Activated CD8-positive, alpha-beta T cell treated with anti-CD3 and anti-CD28 coated beads, Interleukin-2, amount 10 ng/mL, durations not matched to agents 7 days and 5 days (primary cell): Measurements from ENCODE around the gene PRKAG2. TPM values are rescaled to one million over a fixed set of nuclear protein-coding genes. Genes with fewer than 3 reads are reported as not detected.

Experiments
- ATAC-seq: fragments of 150-1000 bp; cut with Tn5 transposase; one replicate; pipeline ENCODE4 v1.10.0; 2021; ENCODE audit warnings: moderate library complexity
- CTCF ChIA-PET: fragments of 350-600 bp; sonication (Branson Sonifier 250); formaldehyde crosslinking; loops from one replicate; lab custom pipeline; 2021; ENCODE audit warnings: antibody characterized with exemption; lab: Charles Lee
- POLR2A ChIA-PET: fragments of 350-600 bp; sonication (Branson Sonifier 250); formaldehyde crosslinking; loops from one replicate; lab custom pipeline; 2021; ENCODE audit warnings: antibody characterized with exemption; lab: Charles Lee
- DNase-seq: peaks from one replicate; pipeline ENCODE4 v3.0.0-alpha.2; 2020
- H3K27ac Mint-ChIP-seq: one replicate; pipeline ENCODE4 v1.8.0; 2021; ENCODE audit warnings: mild to moderate bottlenecking, mixed read lengths
- H3K27me3 Mint-ChIP-seq: one replicate; pipeline ENCODE4 v1.8.0; 2021; ENCODE audit warnings: low read depth, mixed read lengths
- H3K36me3 Mint-ChIP-seq: one replicate; pipeline ENCODE4 v1.8.0; 2021; ENCODE audit warnings: low read depth, mixed read lengths
- H3K4me1 Mint-ChIP-seq: one replicate; pipeline ENCODE4 v1.8.0; 2021; ENCODE audit warnings: low read depth, mixed read lengths
- H3K4me3 Mint-ChIP-seq: one replicate; pipeline ENCODE4 v1.8.0; 2021; ENCODE audit warnings: mild to moderate bottlenecking, mixed read lengths
- H3K9me3 Mint-ChIP-seq: one replicate; pipeline ENCODE4 v1.8.0; 2022; ENCODE audit warnings: mixed read lengths; ENCODE audit not compliant: insufficient read depth
- total RNA-seq, 2 experiments: library from RNA; stranded (reverse); gene quantifications; one replicate each; pipeline ENCODE4 v1.2.3, GENCODE V29; 2021

Gene PRKAG2
- total RNA-seq, 2 experiments from 2014 or later = 23.6 to 28.3 TPM

DNA sequence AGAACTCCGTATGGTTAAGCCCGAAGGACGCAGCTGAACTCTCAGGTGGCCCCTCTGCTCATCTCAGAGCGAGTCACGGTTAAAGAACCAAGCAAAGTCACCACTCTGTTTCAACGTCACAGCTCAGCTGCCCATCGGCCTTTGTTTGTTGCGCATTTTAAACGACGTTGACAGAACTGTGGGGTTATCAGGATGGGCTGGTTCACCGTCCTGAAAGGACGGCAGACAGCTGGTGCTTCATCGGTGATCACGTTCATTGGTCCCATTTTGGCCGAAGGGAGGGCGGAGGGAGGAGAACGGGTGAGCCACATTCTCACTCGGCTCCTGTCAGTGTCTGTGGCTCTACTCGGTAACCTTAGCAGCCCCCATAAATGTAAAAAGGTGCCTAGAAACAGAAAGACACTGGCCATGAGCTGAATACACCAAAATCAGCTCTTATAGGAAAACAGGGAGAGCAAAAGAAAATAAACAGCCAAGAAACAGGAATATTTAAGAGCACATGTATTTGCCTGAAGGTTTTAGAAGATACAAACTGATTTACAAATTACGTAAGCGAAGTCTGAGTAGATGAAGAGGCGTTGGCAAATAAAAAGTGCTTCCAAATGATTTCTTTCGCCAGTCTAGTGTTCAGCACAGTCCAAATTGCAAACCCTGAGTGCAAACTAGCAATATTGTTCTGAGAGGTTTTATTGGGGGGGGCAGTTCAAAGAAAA is 8.4 kb downstream of the PRKAG2 start:
- no peaks in the 10 kb centered on the region for H3K9me3 Mint-ChIP-seq
- no peaks in the 10 kb centered on the region for H3K27me3 Mint-ChIP-seq
- H3K4me3 Mint-ChIP-seq = no peak overlapping the region
- no peak overlapping the region for H3K27ac Mint-ChIP-seq
- POLR2A ChIA-PET = no interaction called here
- DNase-seq = no peak
- H3K36me3 Mint-ChIP-seq = no peaks in the 10 kb centered on the region
- no peak for ATAC-seq
- CTCF ChIA-PET = no interaction called here
- no peaks in the 10 kb centered on the region for H3K4me1 Mint-ChIP-seq

DNA sequence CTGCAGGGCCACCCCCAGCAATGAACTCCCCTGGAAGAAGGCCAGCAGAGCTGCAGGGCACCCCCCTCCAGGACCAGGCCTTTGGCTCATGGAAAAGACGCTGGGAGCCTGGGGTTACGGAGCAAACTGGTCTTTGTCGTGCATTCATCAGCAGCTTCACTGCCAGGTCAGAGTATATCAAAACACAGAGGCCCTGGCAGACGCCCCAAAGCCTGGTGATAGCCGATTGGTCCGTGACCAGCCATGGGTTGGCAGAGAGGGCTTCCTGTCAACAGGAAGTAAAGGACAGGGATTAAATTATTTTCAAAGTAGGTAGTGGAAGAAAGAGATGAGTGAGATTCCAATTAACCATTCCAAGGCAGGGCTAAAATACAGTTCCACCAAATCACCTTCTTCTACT is 9.0 kb downstream of the PRKAG2 start:
- POLR2A ChIA-PET = no interaction called here
- CTCF ChIA-PET = no interaction called here
- no peak for ATAC-seq
- Mint-ChIP-seq H3K27ac (no peak overlapping the region), H3K4me3 (no peak overlapping the region), H3K27me3 (no peaks in the 10 kb centered on the region), H3K36me3 (no peaks in the 10 kb centered on the region), H3K9me3 (no peaks in the 10 kb centered on the region), H3K4me1 (no peaks in the 10 kb centered on the region)
- no peak for DNase-seq

DNA sequence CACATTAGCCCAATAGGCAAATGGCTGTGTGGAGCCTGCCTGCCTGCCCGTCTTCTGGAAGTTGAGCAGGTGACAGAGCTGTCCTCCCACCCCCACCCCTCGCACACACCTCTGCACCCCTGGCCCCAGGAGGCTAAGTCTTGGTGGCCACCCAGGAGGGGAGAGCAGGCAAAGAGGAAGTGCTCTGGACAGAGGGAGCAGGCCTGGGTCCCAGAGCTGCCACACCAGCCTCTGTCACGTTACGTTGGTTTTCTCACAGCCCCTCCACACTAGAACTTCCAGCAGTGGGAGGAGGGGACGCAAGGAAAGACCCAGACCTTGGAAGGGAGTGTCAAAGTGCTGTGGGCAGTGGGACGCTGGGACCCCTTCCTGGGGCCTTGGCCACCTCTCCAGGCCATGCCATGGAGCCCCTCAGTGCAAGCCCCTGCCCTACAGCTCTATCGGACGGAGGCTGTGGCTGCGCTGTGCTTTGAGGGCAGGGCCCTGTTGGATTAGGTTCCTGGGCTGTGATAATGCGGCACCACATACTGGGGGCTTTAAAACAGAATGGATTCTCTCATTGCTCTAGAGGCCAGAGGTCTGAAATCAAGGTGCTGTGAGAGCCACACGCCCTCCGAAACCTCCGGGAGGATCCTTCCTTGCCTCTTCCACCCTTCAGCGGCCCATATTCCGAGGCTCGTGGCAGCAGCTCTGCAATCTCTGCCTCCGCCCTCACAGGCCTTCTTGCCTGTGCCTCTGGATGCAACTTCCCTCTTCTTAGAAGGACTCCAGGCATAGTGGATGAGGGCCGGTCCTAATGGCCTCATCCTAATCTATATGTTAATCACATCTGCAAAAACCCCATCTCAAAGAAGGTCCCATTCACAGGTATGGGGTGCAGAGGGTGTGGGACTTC is 9.9 kb downstream of the PRKAG2 start:
- no peak overlapping the region for H3K27ac Mint-ChIP-seq
- no peaks in the 10 kb centered on the region for H3K27me3 Mint-ChIP-seq
- H3K9me3 Mint-ChIP-seq = no peaks in the 10 kb centered on the region
- H3K4me1 Mint-ChIP-seq = no peaks in the 10 kb centered on the region
- H3K36me3 Mint-ChIP-seq = no peaks in the 10 kb centered on the region
- no peak overlapping the region for H3K4me3 Mint-ChIP-seq
- CTCF ChIA-PET = no interaction called here
- POLR2A ChIA-PET = no interaction called here
- DNase-seq = no peak
- ATAC-seq = no peak

- Mint-ChIP-seq H3K4me3 (no peak overlapping the region), H3K4me1 (no peaks in the 10 kb centered on the region), H3K36me3 (no peaks in the 10 kb centered on the region), H3K27ac (no peak overlapping the region), H3K9me3 (no peaks in the 10 kb centered on the region), H3K27me3 (no peaks in the 10 kb centered on the region)
- ChIA-PET POLR2A (no interaction called here), CTCF (no interaction called here)
- ATAC-seq (no peak), DNase-seq (no peak)
Measured at GRCh38 chr7:151866028-151866427, 10.9 kb downstream of the PRKAG2 start.

DNA sequence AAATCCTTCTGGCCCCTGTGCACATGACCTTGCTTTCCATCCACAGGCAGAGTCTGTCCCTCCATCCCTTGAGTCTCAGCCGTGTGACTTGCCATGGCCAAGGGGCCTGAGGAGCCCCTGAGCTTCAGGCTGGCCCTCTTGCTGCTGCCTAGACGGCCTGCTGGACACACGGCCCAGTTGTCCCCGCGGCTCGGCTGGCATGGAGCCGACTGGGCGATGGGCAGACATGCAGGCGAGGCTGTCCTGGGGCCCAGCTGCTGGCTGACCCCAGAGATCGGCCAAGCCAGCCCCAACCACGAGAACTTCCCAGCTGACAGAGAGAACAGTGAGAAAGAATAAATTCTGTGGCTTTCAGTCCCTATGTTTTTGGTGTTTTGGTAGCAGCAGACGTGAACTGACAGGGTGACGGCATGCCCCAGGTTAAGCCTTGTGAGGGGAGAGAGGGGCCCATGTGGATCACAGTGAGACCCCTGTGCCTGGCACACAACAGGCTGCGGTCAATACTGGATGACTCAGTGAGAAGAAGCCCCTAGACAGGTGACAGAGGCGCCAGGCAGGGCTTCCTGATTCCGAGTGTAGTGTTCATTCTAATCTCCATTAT is 11.7 kb downstream of the PRKAG2 start:
- no peak for DNase-seq
- Mint-ChIP-seq H3K9me3 (no peaks in the 10 kb centered on the region), H3K27me3 (no peaks in the 10 kb centered on the region), H3K4me3 (no peak overlapping the region), H3K4me1 (no peaks in the 10 kb centered on the region), H3K36me3 (no peaks in the 10 kb centered on the region), H3K27ac (no peak overlapping the region)
- CTCF ChIA-PET = no interaction called here
- ATAC-seq = no peak
- POLR2A ChIA-PET = no interaction called here

DNA sequence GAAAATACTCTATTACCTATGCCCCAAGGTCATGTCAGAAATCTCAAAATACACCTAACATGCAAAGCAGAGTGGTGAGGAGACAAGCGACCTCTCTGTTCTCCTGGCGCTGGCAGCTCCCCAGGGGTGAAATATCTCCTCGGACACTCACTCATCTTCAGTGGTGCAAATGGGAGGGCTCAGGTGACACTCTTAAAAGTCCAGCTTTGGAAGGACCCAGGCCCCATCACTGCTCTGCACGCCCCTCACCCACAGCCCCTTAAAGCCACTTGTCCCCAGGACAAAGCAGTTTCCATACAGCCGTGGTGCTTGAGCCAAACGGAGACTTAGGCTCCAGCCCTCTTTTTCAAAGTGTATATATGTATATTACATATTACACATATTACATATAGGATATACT is 12.4 kb downstream of the PRKAG2 start:
- Mint-ChIP-seq H3K4me1 (no peaks in the 10 kb centered on the region), H3K36me3 (no peaks in the 10 kb centered on the region), H3K4me3 (no peak overlapping the region), H3K27ac (no peak overlapping the region), H3K9me3 (no peaks in the 10 kb centered on the region), H3K27me3 (no peaks in the 10 kb centered on the region)
- DNase-seq = no peak
- no peak for ATAC-seq
- CTCF ChIA-PET = no interaction called here
- POLR2A ChIA-PET = interaction anchor here (0.5 kb wide), 1 partner anchor 50 kb away, joined by 3 read pairs; no protein-coding TSS in a partner anchor

GRCh38 chr7:151864081-151864480 is 12.8 kb downstream of the PRKAG2 start:
- no peaks in the 10 kb centered on the region for H3K27me3 Mint-ChIP-seq
- H3K9me3 Mint-ChIP-seq = no peaks in the 10 kb centered on the region
- no peak for DNase-seq
- CTCF ChIA-PET = no interaction called here
- H3K4me3 Mint-ChIP-seq = no peak overlapping the region
- no peak overlapping the region for H3K27ac Mint-ChIP-seq
- no peak for ATAC-seq
- H3K36me3 Mint-ChIP-seq = no peaks in the 10 kb centered on the region
- H3K4me1 Mint-ChIP-seq = no peaks in the 10 kb centered on the region
- POLR2A ChIA-PET = interaction anchor here (0.5 kb wide), 1 partner anchor 51 kb away, joined by 3 read pairs; no protein-coding TSS in a partner anchor

DNA sequence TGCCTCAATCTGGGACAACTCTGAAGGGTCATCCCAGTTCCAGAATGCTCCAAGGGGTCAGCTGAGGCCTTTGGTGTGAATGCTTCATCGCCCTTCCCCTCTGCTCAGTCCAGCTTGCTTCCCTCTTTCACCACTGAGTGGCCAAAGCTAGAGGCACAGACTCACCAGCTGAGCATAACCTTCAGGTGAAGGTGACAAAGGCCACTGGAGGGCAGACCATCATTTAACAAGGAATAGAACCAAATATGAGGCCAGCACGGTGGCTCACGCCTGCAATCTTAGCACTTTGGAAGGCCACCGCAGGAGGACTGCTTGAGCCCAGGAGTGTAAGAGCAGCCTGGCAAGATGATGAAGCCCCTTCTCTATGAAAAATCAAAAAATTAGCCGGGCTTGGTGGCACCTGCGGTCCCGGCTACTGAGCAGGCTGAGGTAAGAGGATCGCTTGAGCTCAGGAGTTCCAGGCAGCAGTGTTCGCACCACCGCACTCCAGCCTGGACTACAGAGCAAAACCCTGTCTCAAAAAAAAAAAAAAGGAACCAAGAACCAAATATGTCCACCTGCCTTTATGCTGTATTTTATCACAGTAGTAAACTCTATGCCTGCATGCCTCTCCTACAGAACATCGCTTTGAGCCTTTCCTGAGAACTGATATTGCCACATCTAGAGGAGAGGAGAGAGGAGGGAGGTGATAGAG is 13.4 kb downstream of the PRKAG2 start:
- H3K9me3 Mint-ChIP-seq = no peaks in the 10 kb centered on the region
- H3K27me3 Mint-ChIP-seq = no peaks in the 10 kb centered on the region
- POLR2A ChIA-PET = no interaction called here
- no peak overlapping the region for H3K4me3 Mint-ChIP-seq
- DNase-seq = no peak
- no peak for ATAC-seq
- H3K27ac Mint-ChIP-seq = no peak overlapping the region
- H3K36me3 Mint-ChIP-seq = no peaks in the 10 kb centered on the region
- CTCF ChIA-PET = no interaction called here
- no peaks in the 10 kb centered on the region for H3K4me1 Mint-ChIP-seq

DNA sequence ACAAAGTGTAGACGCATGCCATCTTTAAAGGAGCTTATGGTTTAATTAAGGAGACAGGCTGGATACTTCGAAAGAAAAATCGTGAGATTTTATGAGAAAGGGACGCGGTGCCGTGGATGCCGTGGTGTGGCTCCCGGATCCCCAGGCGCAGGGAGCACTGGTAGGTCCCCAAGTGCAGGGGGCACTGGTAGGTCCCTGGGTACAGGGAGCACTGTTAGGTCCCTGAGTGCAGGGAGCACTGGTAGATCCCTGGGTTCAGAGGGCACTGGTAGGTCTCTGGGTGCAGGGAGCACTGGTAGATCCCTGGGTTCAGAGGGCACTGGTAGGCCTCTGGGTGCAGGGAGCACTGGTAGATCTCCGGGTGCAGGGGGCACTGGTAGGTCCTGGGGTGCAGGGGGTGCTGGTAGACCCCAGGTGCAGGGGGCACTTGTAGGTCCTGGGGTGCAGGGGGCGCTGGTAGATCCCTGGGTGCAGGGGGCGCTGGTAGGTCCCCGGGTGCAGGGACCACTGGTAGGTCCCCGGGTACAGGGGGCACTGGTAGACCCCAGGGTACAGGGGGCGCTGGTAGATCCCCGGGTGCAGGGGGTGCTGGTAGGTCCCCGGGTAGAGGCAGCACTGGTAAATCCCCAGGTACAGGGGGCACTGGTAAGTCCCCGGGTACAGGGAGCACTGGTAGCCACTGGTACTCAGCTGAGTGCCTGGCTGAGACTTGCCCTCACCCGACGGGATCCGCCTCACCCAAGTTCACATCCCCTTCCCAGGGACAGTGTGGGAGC is 14.1 kb downstream of the PRKAG2 start:
- no peak for DNase-seq
- Mint-ChIP-seq H3K27me3 (no peaks in the 10 kb centered on the region), H3K27ac (no peak overlapping the region), H3K4me3 (no peak overlapping the region), H3K9me3 (no peaks in the 10 kb centered on the region), H3K4me1 (no peaks in the 10 kb centered on the region), H3K36me3 (no peaks in the 10 kb centered on the region)
- no peak for ATAC-seq
- CTCF ChIA-PET = no interaction called here
- POLR2A ChIA-PET = no interaction called here

- POLR2A ChIA-PET = no interaction called here
- Mint-ChIP-seq H3K4me1 (no peaks in the 10 kb centered on the region), H3K36me3 (no peaks in the 10 kb centered on the region), H3K27me3 (no peaks in the 10 kb centered on the region), H3K4me3 (no peak overlapping the region), H3K27ac (no peak overlapping the region), H3K9me3 (no peaks in the 10 kb centered on the region)
- no peak for DNase-seq
- no peak for ATAC-seq
- CTCF ChIA-PET = no interaction called here
Measured at GRCh38 chr7:151861881-151862280, 15.0 kb downstream of the PRKAG2 start.

- DNase-seq = no peak
- no peaks in the 10 kb centered on the region for H3K9me3 Mint-ChIP-seq
- CTCF ChIA-PET = no interaction called here
- no peaks in the 10 kb centered on the region for H3K27me3 Mint-ChIP-seq
- no peak overlapping the region for H3K27ac Mint-ChIP-seq
- H3K4me1 Mint-ChIP-seq = no peaks in the 10 kb centered on the region
- no peak overlapping the region for H3K4me3 Mint-ChIP-seq
- POLR2A ChIA-PET = no interaction called here
- no peaks in the 10 kb centered on the region for H3K36me3 Mint-ChIP-seq
- no peak for ATAC-seq
Measured at GRCh38 chr7:151860771-151861170, 16.1 kb downstream of the PRKAG2 start.
